Liver (tissue), 3 donors: Measurements from ENCODE around the gene NINJ1.

ENCODE experiments used
- EGR1 ChIP-seq, 2 donors: IDR thresholded peaks; 2 replicates each; pipeline ENCODE4 v1.6.1; 2016 to 2018; ENCODE audit warnings: antibody characterized with exemption in 2 of 2, low read depth in 2 of 2
- FOXA1 ChIP-seq: IDR thresholded peaks from 2 replicates; pipeline ENCODE4 v1.6.1; 2016; ENCODE audit warnings: antibody characterized with exemption
- GABPA ChIP-seq, 2 donors: IDR thresholded peaks in 1 of 2; conservative IDR thresholded peaks in 1 of 2; 2 replicates each; pipeline ENCODE4 v1.6.1; 2016; ENCODE audit warnings: antibody characterized with exemption in 2 of 2, mild to moderate bottlenecking in 1 of 2, moderate library complexity in 1 of 2
- HNF4G ChIP-seq: IDR thresholded peaks from 2 replicates; pipeline ENCODE4 v1.6.1; 2016; ENCODE audit warnings: antibody characterized with exemption
- REST ChIP-seq: IDR thresholded peaks from 2 replicates; pipeline ENCODE4 v1.6.1; 2016; ENCODE audit warnings: antibody characterized with exemption, mild to moderate bottlenecking
- YY1 ChIP-seq: IDR thresholded peaks from 2 replicates; pipeline ENCODE4 v1.6.1; 2016; ENCODE audit warnings: antibody characterized with exemption, mild to moderate bottlenecking
- TF ChIP-seq, protein P1 (sequence below): fragments of 150-350 bp; IDR thresholded peaks from 2 replicates; pipeline ENCODE4 v1.5.1; 2017; ENCODE audit warnings: improper control_type of control experiment, low read depth, low read length; ENCODE audit not compliant: missing input control
- TF ChIP-seq, protein P2 (sequence below): IDR thresholded peaks from 2 replicates; pipeline ENCODE4 v1.6.1; 2016; ENCODE audit warnings: antibody characterized with exemption
- donor health status: healthy.
- donor health status: healthy.

DNA sequence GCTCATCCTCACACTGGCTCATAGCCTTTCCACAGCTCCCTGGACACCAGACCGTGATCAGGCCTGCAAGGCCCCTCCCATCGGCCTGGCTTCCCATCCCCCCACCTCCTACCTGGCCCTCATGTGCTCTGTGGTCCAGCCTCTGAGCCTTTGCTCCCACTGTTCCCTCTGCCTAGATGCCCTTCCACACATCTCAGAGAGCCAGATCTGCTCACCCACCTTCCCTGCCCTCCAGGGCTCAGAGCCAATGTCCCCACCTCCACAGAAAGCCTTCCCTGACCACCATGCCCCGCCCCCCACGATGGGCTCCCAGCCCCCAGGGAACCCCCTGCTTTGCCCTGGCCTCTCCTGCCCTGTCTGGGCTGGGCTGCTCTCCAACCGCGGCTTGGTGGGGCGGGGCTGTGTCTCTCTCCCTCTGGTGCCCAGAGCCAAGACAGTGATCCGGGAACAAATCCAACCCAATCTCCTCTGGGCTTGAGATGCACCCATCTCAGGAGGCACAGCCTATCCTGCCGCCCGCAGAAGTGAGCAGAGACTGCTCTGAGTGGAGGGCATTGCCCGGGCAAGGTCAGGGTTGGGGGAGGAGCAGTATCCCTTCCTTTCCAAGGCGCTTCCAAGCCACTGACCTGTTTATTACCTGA lies 1.6 kb downstream of the NINJ1 start:
- TF ChIP-seq, protein P1, sequence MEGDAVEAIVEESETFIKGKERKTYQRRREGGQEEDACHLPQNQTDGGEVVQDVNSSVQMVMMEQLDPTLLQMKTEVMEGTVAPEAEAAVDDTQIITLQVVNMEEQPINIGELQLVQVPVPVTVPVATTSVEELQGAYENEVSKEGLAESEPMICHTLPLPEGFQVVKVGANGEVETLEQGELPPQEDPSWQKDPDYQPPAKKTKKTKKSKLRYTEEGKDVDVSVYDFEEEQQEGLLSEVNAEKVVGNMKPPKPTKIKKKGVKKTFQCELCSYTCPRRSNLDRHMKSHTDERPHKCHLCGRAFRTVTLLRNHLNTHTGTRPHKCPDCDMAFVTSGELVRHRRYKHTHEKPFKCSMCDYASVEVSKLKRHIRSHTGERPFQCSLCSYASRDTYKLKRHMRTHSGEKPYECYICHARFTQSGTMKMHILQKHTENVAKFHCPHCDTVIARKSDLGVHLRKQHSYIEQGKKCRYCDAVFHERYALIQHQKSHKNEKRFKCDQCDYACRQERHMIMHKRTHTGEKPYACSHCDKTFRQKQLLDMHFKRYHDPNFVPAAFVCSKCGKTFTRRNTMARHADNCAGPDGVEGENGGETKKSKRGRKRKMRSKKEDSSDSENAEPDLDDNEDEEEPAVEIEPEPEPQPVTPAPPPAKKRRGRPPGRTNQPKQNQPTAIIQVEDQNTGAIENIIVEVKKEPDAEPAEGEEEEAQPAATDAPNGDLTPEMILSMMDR = no peak
- TF ChIP-seq YY1 (no peak), REST (no peak), HNF4G (no peak), FOXA1 (no peak), EGR1 (IDR thresholded peaks at IDR 0.05; ENCODE audit: low read depth in 2 of 2) (no peak), GABPA (IDR thresholded peaks at IDR 0.05 in 1 of 2, conservative IDR thresholded peaks at IDR 0.05 in 1 of 2) (no peak)
- TF ChIP-seq, protein P2, sequence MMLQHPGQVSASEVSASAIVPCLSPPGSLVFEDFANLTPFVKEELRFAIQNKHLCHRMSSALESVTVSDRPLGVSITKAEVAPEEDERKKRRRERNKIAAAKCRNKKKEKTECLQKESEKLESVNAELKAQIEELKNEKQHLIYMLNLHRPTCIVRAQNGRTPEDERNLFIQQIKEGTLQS = no peak
